Loucy (cell line): ENCODE measurements around the gene PRSS3.
"Not testable (repeated sequence)": the region's sequence is repeated elsewhere in the genome, so short reads cannot be mapped to it uniquely, and the experiment has no call there.

Source experiments
- H2AFZ ChIP-seq: fragments of 200-600 bp; sonication (generic); 2 replicates; pipeline ENCODE4 v1.6.0; 2016; ENCODE audit warnings: antibody characterized with exemption, mild to moderate bottlenecking, low read length, moderate library complexity
- H3F3A ChIP-seq: fragments of 200-600 bp; 2 replicates; pipeline ENCODE4 v1.6.0; 2016; ENCODE audit warnings: antibody characterized with exemption, low read depth, mild to moderate bottlenecking
- H3K27me3 ChIP-seq: fragments of 200-600 bp; sonication (generic); 2 replicates; pipeline ENCODE4 v1.6.1; 2014; ENCODE audit warnings: low read length, mild to moderate bottlenecking; ENCODE audit not compliant: insufficient read depth, poor library complexity, severe bottlenecking
- H3K36me3 ChIP-seq: fragments of 200-600 bp; sonication (generic); 2 replicates; pipeline ENCODE4 v1.6.1; 2016; ENCODE audit warnings: low read length; ENCODE audit not compliant: insufficient read depth
- H3K4me1 ChIP-seq: fragments of 200-600 bp; sonication (generic); 2 replicates; pipeline ENCODE4 v1.5.1; 2014; ENCODE audit warnings: low read length, mild to moderate bottlenecking; ENCODE audit not compliant: insufficient read depth, poor library complexity, severe bottlenecking
- H3K4me2 ChIP-seq: fragments of 200-600 bp; sonication (generic); 2 replicates; pipeline ENCODE4 v1.6.0; 2014; ENCODE audit warnings: antibody characterized with exemption, low read length, low read depth, mild to moderate bottlenecking; ENCODE audit not compliant: poor library complexity, severe bottlenecking
- H3K4me3 ChIP-seq: fragments of 200-600 bp; sonication (generic); 2 replicates; pipeline ENCODE4 v1.5.1; 2014; ENCODE audit warnings: low read length, mild to moderate bottlenecking, mixed read lengths; ENCODE audit not compliant: poor library complexity, severe bottlenecking
- H3K79me2 ChIP-seq: fragments of 200-600 bp; sonication (generic); 2 replicates; pipeline ENCODE4 v1.6.1; 2014; ENCODE audit warnings: low read length; ENCODE audit not compliant: insufficient read depth
- H3K9ac ChIP-seq: fragments of 200-600 bp; sonication (generic); 2 replicates; pipeline ENCODE4 v1.6.0; 2014; ENCODE audit warnings: mild to moderate bottlenecking, low read depth, low read length, moderate library complexity; ENCODE audit not compliant: poor library complexity, severe bottlenecking
- H3K9me2 ChIP-seq: fragments of 200-600 bp; sonication (generic); replicated peaks from 2 replicates; pipeline ENCODE4 v1.6.1; 2016; ENCODE audit warnings: low read depth, low read length, mixed read lengths
- H3K9me3 ChIP-seq: fragments of 200-600 bp; sonication (generic); 2 replicates; pipeline ENCODE4 v1.6.1; 2014; ENCODE audit warnings: mild to moderate bottlenecking, antibody characterized with exemption, low read length, low read depth; ENCODE audit not compliant: insufficient read depth
- H4K20me1 ChIP-seq: fragments of 200-600 bp; sonication (generic); 2 replicates; pipeline ENCODE4 v1.6.0; 2014; ENCODE audit warnings: antibody characterized with exemption, low read length, mild to moderate bottlenecking; ENCODE audit not compliant: insufficient read depth, poor library complexity, severe bottlenecking
- CTCF ChIP-seq: fragments of 200-600 bp; sonication (generic); conservative IDR thresholded peaks from 2 replicates; pipeline ENCODE4 v1.5.1; 2014; ENCODE audit warnings: mild to moderate bottlenecking, antibody characterized with exemption, low read length
- EZH2phosphoT487 ChIP-seq: fragments of 200-600 bp; IDR thresholded peaks from 2 replicates; pipeline ENCODE4 v1.6.1; 2018; ENCODE audit warnings: antibody characterized with exemption, mild to moderate bottlenecking, moderate library complexity, borderline replicate concordance

Gene PRSS3

GRCh38 chr9:33798545-33798944 lies 3.2 kb downstream of the PRSS3 start:
- H3F3A ChIP-seq = no peaks in the 10 kb centered on the region
- H2AFZ ChIP-seq = no peak overlapping the region
- TF ChIP-seq EZH2phosphoT487 = no peak
- no peak for TF ChIP-seq CTCF
- H4K20me1 ChIP-seq = no peaks in the 10 kb centered on the region
- no peaks in the 10 kb centered on the region for H3K9me3 ChIP-seq
- no peaks in the 10 kb centered on the region for H3K27me3 ChIP-seq
- no peak overlapping the region for H3K9ac ChIP-seq
- no peak overlapping the region for H3K4me3 ChIP-seq
- no peaks in the 10 kb centered on the region for H3K36me3 ChIP-seq
- no peaks in the 10 kb centered on the region for H3K9me2 ChIP-seq
- H3K79me2 ChIP-seq = no peaks in the 10 kb centered on the region
- no peak overlapping the region for H3K4me2 ChIP-seq
- no peaks in the 10 kb centered on the region for H3K4me1 ChIP-seq

- Histone ChIP-seq H3F3A (no peaks in the 10 kb centered on the region), H3K79me2 (no peaks in the 10 kb centered on the region), H2AFZ (no peak overlapping the region), H4K20me1 (no peaks in the 10 kb centered on the region), H3K9ac (no peak overlapping the region), H3K4me3 (no peak overlapping the region), H3K9me2 (no peaks in the 10 kb centered on the region), H3K4me1 (no peaks in the 10 kb centered on the region), H3K36me3 (no peaks in the 10 kb centered on the region), H3K9me3 (no peaks in the 10 kb centered on the region), H3K4me2 (no peak overlapping the region), H3K27me3 (no peaks in the 10 kb centered on the region)
- TF ChIP-seq CTCF (no peak), EZH2phosphoT487 (no peak)
Measured at GRCh38 chr9:33799928-33800704, 4.8 kb downstream of the PRSS3 start.

GRCh38 chr9:33800886-33801285 lies 5.5 kb downstream of the PRSS3 start:
- H3K9me2 ChIP-seq = no peaks in the 10 kb centered on the region
- H3K36me3 ChIP-seq = no peaks in the 10 kb centered on the region

GRCh38 chr9:33801943-33802500 lies 6.7 kb downstream of the PRSS3 start:
- H3K4me1 ChIP-seq, H3K9ac ChIP-seq, H2AFZ ChIP-seq, H3K9me2 ChIP-seq, H3K9me3 ChIP-seq, H3K79me2 ChIP-seq, H3K27me3 ChIP-seq, H3F3A ChIP-seq, H3K4me3 ChIP-seq, H3K36me3 ChIP-seq, H3K4me2 ChIP-seq, H4K20me1 ChIP-seq: not testable (repeated sequence)

More at GRCh38 chr9:33800886-33801285, 5.5 kb downstream of the PRSS3 start:
- Histone ChIP-seq H3K4me2 (no peak overlapping the region), H3K9me3 (no peaks in the 10 kb centered on the region), H3K79me2 (no peaks in the 10 kb centered on the region), H3K9ac (no peak overlapping the region), H4K20me1 (no peaks in the 10 kb centered on the region), H3K4me3 (no peak overlapping the region), H3K27me3 (no peaks in the 10 kb centered on the region), H3K4me1 (no peaks in the 10 kb centered on the region), H3F3A (no peaks in the 10 kb centered on the region), H2AFZ (no peak overlapping the region)
- TF ChIP-seq CTCF = no peak

- H3K79me2 ChIP-seq, H3K4me3 ChIP-seq, H3K4me2 ChIP-seq, H3K9me2 ChIP-seq, H3K9me3 ChIP-seq, H4K20me1 ChIP-seq, H3K9ac ChIP-seq, H3K4me1 ChIP-seq, H2AFZ ChIP-seq, H3K36me3 ChIP-seq, H3K27me3 ChIP-seq, H3F3A ChIP-seq: not testable (repeated sequence)
Measured at GRCh38 chr9:33804196-33804595, 8.8 kb downstream of the PRSS3 start.
